KG1 (cell line): ENCODE results near the gene PIGQ.
A peak's percentile ranks its signal among the peaks of the same experiment; 100 is the strongest.

Source experiments
- DNase-seq: peaks from one replicate; lab custom pipeline; 2025; lab: John Stamatoyannopoulos, UW

The PIGQ gene

GRCh38 chr16:555528-556473 is 14.0 kb upstream of the PIGQ start:
- DNase-seq = no peak

- no peak for DNase-seq
These were observed 13.1 kb upstream of the PIGQ start for GRCh38 chr16:556474-557173.

GRCh38 chr16:557463-558297 is 12.1 kb upstream of the PIGQ start:
- DNase-seq = no peak

GRCh38 chr16:558298-559020 is 11.3 kb upstream of the PIGQ start:
- DNase-seq = no peak

GRCh38 chr16:559021-559380 is 10.8 kb upstream of the PIGQ start:
- no peak for DNase-seq

GRCh38 chr16:559411-560203 is 10.2 kb upstream of the PIGQ start:
- DNase-seq = no peak

- no peak for DNase-seq
These were observed 9.5 kb upstream of the PIGQ start, which contains the start of gene PRR35 for GRCh38 chr16:560204-560700. Gene PRR35, plus strand, starts transcription at chr16:560394. Its CDS starts 2,901 bp downstream, at chr16:563295.

GRCh38 chr16:560701-561412 is 8.9 kb upstream of the PIGQ start:
- DNase-seq = no peak

- DNase-seq = no peak
These were observed 8.4 kb upstream of the PIGQ start for GRCh38 chr16:561413-561794.

GRCh38 chr16:561957-562938 is 7.5 kb upstream of the PIGQ start:
- DNase-seq = no peak

- no peak for DNase-seq
These were observed 6.6 kb upstream of the PIGQ start for GRCh38 chr16:563072-563644.

- no peak for DNase-seq
These were observed 4.9 kb upstream of the PIGQ start for GRCh38 chr16:564690-565418.

GRCh38 chr16:565419-566330 is 4.1 kb upstream of the PIGQ start:
- no peak for DNase-seq

- peak; percentile 12 for DNase-seq
These were observed 3.0 kb upstream of the PIGQ start, which contains the start of gene NHLRC4 for GRCh38 chr16:566475-567372. Gene NHLRC4, plus strand, starts transcription at chr16:567005. Its CDS starts 1,043 bp downstream, at chr16:568048.
